ENCODE measurements around the gene XPR1.

DNA sequence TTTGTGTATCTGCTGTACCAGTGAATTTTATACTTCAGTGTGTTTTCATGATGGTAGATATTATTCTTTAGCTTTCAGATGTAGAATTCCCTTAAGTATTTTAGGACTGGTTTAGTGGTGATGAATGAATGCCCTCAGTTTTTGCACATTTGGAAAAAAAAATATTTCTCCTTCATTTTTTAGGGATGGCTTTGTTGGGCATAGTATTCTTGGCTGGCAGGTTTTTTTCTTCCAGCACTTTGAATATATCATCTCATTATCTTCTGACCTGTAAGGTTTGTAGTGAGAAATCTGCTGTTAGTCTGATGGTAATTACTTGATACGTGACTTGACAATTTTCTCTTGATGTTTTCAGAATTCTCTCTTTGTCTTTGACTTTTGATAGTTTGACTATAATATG lies 66.8 kb downstream of the XPR1 start:
- TF ChIP-seq CREB1 (IDR thresholded peaks at IDR 0.05; ENCODE audit: low read depth) (no peak), YY1 (IDR thresholded peaks at IDR 0.05; ENCODE audit: low read depth) (no peak), NFIC (IDR thresholded peaks at IDR 0.05) (no peak), MAX (IDR thresholded peaks at IDR 0.05) (no peak), RAD21 (IDR thresholded peaks at IDR 0.05; ENCODE audit: low read depth) (no peak), CEBPB (IDR thresholded peaks at IDR 0.05) (no peak), TEAD4 (IDR thresholded peaks at IDR 0.05) (no peak), EGR1 (IDR thresholded peaks at IDR 0.05) (no peak), FOXM1 (IDR thresholded peaks at IDR 0.05; ENCODE audit: borderline replicate concordance, low read depth) (no peak), EP300 (IDR thresholded peaks at IDR 0.05; ENCODE audit: borderline replicate concordance) (no peak), REST (IDR thresholded peaks at IDR 0.05; ENCODE audit: low read depth) (no peak), TAF1 (IDR thresholded peaks at IDR 0.05; ENCODE audit: low read depth) (no peak)
- TF ChIP-seq, protein P1, sequence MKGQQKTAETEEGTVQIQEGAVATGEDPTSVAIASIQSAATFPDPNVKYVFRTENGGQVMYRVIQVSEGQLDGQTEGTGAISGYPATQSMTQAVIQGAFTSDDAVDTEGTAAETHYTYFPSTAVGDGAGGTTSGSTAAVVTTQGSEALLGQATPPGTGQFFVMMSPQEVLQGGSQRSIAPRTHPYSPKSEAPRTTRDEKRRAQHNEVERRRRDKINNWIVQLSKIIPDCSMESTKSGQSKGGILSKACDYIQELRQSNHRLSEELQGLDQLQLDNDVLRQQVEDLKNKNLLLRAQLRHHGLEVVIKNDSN (IDR thresholded peaks at IDR 0.05) = no peak

Measured in Ishikawa (cell line).